GM12891 (cell line): ENCODE measurements around the gene CAVIN2.

Source experiments
- POLR2A ChIP-seq: IDR thresholded peaks from 2 replicates; pipeline ENCODE4 v1.6.1; 2011; ENCODE audit warnings: low read depth, low read length, control low read depth
- TAF1 ChIP-seq: IDR thresholded peaks from 2 replicates; pipeline ENCODE4 v1.6.1; 2011; ENCODE audit warnings: low read depth, low read length, control low read depth

DNA sequence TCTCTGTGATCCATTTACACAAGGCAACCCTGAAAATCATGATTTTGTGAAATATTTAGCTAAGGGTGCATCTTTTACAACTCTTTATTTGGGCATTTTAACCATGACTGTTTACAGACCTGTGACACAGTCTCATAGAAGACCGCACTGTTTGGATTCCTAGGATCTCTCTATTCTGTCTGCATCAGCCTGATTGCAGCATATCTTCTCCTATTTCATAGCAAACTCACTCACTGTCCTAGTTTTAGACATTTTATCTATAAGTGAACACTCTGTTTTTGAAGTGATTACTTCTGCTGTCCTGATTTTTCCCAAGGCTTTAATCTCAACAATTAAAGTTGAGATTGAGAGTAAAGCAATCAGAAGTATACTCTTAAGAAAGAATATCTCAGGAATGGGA lies 56.2 kb downstream of the CAVIN2 start:
- no peak for TF ChIP-seq POLR2A
- no peak for TF ChIP-seq TAF1
